Measurements from ENCODE around the gene P2RX7.

- TF ChIP-seq EP300 (IDR thresholded peaks at IDR 0.05), result no peak
- TF ChIP-seq CTCF (IDR thresholded peaks at IDR 0.05), result no peak
- no peak for TF ChIP-seq CBX8 (IDR thresholded peaks at IDR 0.05)
- TF ChIP-seq POLR2A (IDR thresholded peaks at IDR 0.05; ENCODE audit: low read length), result no peak
- no peak for TF ChIP-seq CEBPB (IDR thresholded peaks at IDR 0.05)
- TF ChIP-seq POLR2AphosphoS2 (conservative IDR thresholded peaks at IDR 0.05; ENCODE audit: low read length), result no peak
Measured at GRCh38 chr12:121133838-121134237, 1.2 kb downstream of the P2RX7 start.
